ENCODE data around the gene JAKMIP3. TPM values are rescaled to one million over a fixed set of nuclear protein-coding genes. Genes with fewer than 3 reads are reported as not detected.

JAKMIP3 gene
- total RNA-seq, 1 experiment from 2014 or later, result 1.0 TPM

- Histone ChIP-seq H3K27ac (ENCODE audit: low read length) (no peak overlapping the region), H3K4me1 (ENCODE audit: insufficient read depth, low read length) (no peaks in the 10 kb centered on the region), H3K9me2 (replicated peaks; ENCODE audit: low read length) (no peaks in the 10 kb centered on the region), H3K36me3 (ENCODE audit: low read depth, low read length) (no peaks in the 10 kb centered on the region), H3K9me3 (ENCODE audit: low read length) (no peaks in the 10 kb centered on the region), H3K4me3 (ENCODE audit: low read length) (no peak overlapping the region), H3F3A (ENCODE audit: low read length, unreplicated experiment) (no peaks in the 10 kb centered on the region), H4K20me1 (ENCODE audit: low read length) (no peaks in the 10 kb centered on the region), H3K27me3 (ENCODE audit: low read length) (peaks cover 20% of the 10 kb centered on the region), H3K9ac (ENCODE audit: low read length) (no peak overlapping the region), H3K4me2 (ENCODE audit: low read length) (no peak overlapping the region), H3K79me2 (ENCODE audit: low read length) (no peaks in the 10 kb centered on the region), H2AFZ (ENCODE audit: low read length) (no peak overlapping the region)
- DNase-seq, result no peak
- POLR2A ChIA-PET (ENCODE audit: unreplicated experiment), result no interaction called here
- CTCF ChIA-PET, result interaction anchor here (0.6 kb wide), 1 partner anchor 857 kb away, joined by 3 read pairs; no protein-coding TSS in a partner anchor
- TF ChIP-seq, protein P1, sequence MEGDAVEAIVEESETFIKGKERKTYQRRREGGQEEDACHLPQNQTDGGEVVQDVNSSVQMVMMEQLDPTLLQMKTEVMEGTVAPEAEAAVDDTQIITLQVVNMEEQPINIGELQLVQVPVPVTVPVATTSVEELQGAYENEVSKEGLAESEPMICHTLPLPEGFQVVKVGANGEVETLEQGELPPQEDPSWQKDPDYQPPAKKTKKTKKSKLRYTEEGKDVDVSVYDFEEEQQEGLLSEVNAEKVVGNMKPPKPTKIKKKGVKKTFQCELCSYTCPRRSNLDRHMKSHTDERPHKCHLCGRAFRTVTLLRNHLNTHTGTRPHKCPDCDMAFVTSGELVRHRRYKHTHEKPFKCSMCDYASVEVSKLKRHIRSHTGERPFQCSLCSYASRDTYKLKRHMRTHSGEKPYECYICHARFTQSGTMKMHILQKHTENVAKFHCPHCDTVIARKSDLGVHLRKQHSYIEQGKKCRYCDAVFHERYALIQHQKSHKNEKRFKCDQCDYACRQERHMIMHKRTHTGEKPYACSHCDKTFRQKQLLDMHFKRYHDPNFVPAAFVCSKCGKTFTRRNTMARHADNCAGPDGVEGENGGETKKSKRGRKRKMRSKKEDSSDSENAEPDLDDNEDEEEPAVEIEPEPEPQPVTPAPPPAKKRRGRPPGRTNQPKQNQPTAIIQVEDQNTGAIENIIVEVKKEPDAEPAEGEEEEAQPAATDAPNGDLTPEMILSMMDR (conservative IDR thresholded peaks at IDR 0.05; ENCODE audit: low read depth, low read length), result no peak
- TF ChIP-seq EZH2 (IDR thresholded peaks at IDR 0.05; ENCODE audit: low read length, unreplicated experiment), result no peak
- TF ChIP-seq EZH2phosphoT487 (IDR thresholded peaks at IDR 0.05; ENCODE audit: borderline replicate concordance, low read length), result no peak
- ATAC-seq, result no peak
- intact Hi-C loops (cut with micrococcal nuclease), result no loop called here
- BruUV-seq (replicated peaks), result no TSS peak
Observed at GRCh38 chr10:132040046-132040445, 25.7 kb upstream of the JAKMIP3 start.

DNA sequence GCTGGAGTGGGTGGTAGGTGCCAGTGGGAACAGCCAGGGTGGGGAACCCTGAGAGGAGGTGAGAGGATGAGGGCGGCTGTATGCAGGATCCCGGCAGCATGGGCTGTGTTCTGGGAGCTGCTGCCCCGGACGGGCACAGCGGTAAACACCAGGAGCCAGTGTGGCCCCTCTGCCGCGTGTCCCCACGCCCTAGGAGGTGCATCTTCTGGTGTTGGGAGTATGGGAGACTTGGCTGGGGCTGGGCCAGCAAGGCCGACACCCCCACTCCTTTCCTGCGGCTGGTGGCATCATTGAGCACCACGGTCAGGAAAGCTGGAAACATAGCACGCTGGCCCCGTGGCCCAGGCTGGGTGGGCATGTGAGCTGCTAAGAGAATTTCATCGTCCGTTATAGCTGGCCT lies 24.4 kb upstream of the JAKMIP3 start:
- H3K27me3 ChIP-seq (ENCODE audit: low read length), result peaks cover 10% of the 10 kb centered on the region

More for the DNA sequence above, 24.4 kb upstream of the JAKMIP3 start:
- Histone ChIP-seq H3K4me1 (ENCODE audit: insufficient read depth, low read length) (no peaks in the 10 kb centered on the region), H3K36me3 (ENCODE audit: low read depth, low read length) (no peaks in the 10 kb centered on the region), H3K9me2 (replicated peaks; ENCODE audit: low read length) (no peaks in the 10 kb centered on the region), H3K4me3 (ENCODE audit: low read length) (no peak overlapping the region), H3K9me3 (ENCODE audit: low read length) (no peaks in the 10 kb centered on the region), H3K79me2 (ENCODE audit: low read length) (no peaks in the 10 kb centered on the region), H3K4me2 (ENCODE audit: low read length) (no peak overlapping the region), H2AFZ (ENCODE audit: low read length) (no peak overlapping the region), H3K27ac (ENCODE audit: low read length) (no peak overlapping the region), H3K9ac (ENCODE audit: low read length) (no peak overlapping the region), H4K20me1 (ENCODE audit: low read length) (no peaks in the 10 kb centered on the region), H3F3A (ENCODE audit: low read length, unreplicated experiment) (no peaks in the 10 kb centered on the region)
- no peak for DNase-seq
- ATAC-seq, result no peak
- intact Hi-C loops (cut with micrococcal nuclease), result no loop called here
- ChIA-PET POLR2A (ENCODE audit: unreplicated experiment) (interaction anchor here (0.5 kb wide), 1 partner anchor 63 kb away, joined by 3 read pairs; no protein-coding TSS in a partner anchor), CTCF (no interaction called here)
- TF ChIP-seq EZH2phosphoT487 (IDR thresholded peaks at IDR 0.05; ENCODE audit: borderline replicate concordance, low read length) (no peak), EZH2 (IDR thresholded peaks at IDR 0.05; ENCODE audit: low read length, unreplicated experiment) (no peak)
- TF ChIP-seq, protein P1 (conservative IDR thresholded peaks at IDR 0.05; ENCODE audit: low read depth, low read length), result no peak
- no TSS peak for BruUV-seq (replicated peaks)

All from PC-3 (cell line).